ENCODE measurements around the gene GLI3.

GLI3 gene

GRCh38 chr7:42012313-42012712, 224.7 kb downstream of the GLI3 start:
- no peak for TF ChIP-seq CTCF (IDR thresholded peaks at IDR 0.05; ENCODE audit: insufficient read depth, low read length, missing control alignments)
- H3K4me3 ChIP-seq (ENCODE audit: low read depth, low read length) = no peak overlapping the region
- ChIA-PET POLR2A (interaction anchor here (0.6 kb wide), 1 partner anchor 326 kb away, joined by 3 read pairs; no protein-coding TSS in a partner anchor), CTCF (interaction anchor here (1.2 kb wide), 1 partner anchor 12 kb away, joined by 3 read pairs; no protein-coding TSS in a partner anchor)
- no peak for DNase-seq (ENCODE audit: low read depth, low spot score)

DNA sequence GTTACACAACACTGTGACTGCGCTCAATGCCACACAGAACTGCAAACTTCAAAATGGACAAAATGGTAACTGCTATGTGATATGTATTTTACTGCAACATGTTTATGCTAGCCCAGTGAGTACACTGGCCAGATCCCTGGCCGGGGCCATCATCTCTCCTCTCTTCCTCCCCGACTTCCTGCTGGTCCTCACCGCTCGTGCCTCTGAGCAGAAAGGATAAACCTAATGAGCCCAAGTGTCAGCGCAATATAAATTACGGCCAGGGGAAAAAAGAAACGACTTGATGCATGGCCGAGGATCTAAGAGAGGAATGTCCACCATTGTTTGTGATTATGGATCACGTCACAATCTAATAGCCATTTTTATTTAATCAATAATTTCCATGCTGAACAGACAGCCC, 225.2 kb downstream of the GLI3 start:
- no peak for DNase-seq (ENCODE audit: low read depth, low spot score)
- CTCF ChIA-PET = interaction anchor here (1.2 kb wide), 1 partner anchor 12 kb away, joined by 3 read pairs; no protein-coding TSS in a partner anchor
- no peak for TF ChIP-seq CTCF (IDR thresholded peaks at IDR 0.05; ENCODE audit: insufficient read depth, low read length, missing control alignments)
- POLR2A ChIA-PET = no interaction called here
- H3K4me3 ChIP-seq (ENCODE audit: low read depth, low read length) = no peak overlapping the region

- CTCF ChIA-PET = no interaction called here
Observed at GRCh38 chr7:42010751-42011150, 226.3 kb downstream of the GLI3 start.

GRCh38 chr7:42006801-42007513, 230.1 kb downstream of the GLI3 start:
- ChIA-PET POLR2A (interaction anchor here (0.6 kb wide), 1 partner anchor 150 kb away, joined by 7 read pairs; no protein-coding TSS in a partner anchor), CTCF (interaction anchor here (1.2 kb wide), 1 partner anchor 66 kb away, joined by 6 read pairs; no protein-coding TSS in a partner anchor)
- no peak for DNase-seq (ENCODE audit: low read depth, low spot score)
- TF ChIP-seq CTCF (IDR thresholded peaks at IDR 0.05; ENCODE audit: insufficient read depth, low read length, missing control alignments) = no peak
- no peak overlapping the region for H3K4me3 ChIP-seq (ENCODE audit: low read depth, low read length)

More at GRCh38 chr7:42010751-42011150, 226.3 kb downstream of the GLI3 start:
- DNase-seq (ENCODE audit: low read depth, low spot score) = no peak
- no peak for TF ChIP-seq CTCF (IDR thresholded peaks at IDR 0.05; ENCODE audit: insufficient read depth, low read length, missing control alignments)
- H3K4me3 ChIP-seq (ENCODE audit: low read depth, low read length) = no peak overlapping the region
- POLR2A ChIA-PET = no interaction called here

DNA sequence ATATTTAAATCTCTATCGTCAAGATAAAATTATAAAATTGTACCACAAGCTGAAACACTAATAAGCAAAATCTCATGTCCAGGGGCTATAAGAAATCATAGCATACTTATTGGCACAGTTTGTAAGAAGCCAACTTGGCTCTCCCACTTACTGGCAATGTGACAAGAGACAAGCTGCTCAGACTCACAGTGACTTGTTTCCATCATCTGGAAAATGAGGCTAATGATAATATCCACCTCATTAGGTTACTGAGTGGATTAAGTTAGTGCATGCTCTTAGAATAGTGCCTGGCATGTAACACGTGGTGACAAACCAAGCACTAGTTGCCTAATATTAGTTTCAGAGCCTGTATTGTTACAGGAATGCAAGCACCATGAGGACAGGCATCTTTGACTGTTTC, 234.4 kb downstream of the GLI3 start:
- no peak overlapping the region for H3K4me3 ChIP-seq (ENCODE audit: low read depth, low read length)
- POLR2A ChIA-PET = no interaction called here
- CTCF ChIA-PET = interaction anchor here (1.0 to 2.5 kb wide), 3 partner anchors 12 to 26 kb away, joined by 3 to 10 read pairs (median 3); no protein-coding TSS in a partner anchor
- no peak for TF ChIP-seq CTCF (IDR thresholded peaks at IDR 0.05; ENCODE audit: insufficient read depth, low read length, missing control alignments)
- no peak for DNase-seq (ENCODE audit: low read depth, low spot score)

- DNase-seq (ENCODE audit: low read depth, low spot score) = no peak
- ChIA-PET POLR2A (no interaction called here), CTCF (interaction anchor here (1.1 to 1.4 kb wide), 2 partner anchors 16 to 20 kb away, joined by 4 to 9 read pairs; no protein-coding TSS in a partner anchor)
- TF ChIP-seq CTCF (IDR thresholded peaks at IDR 0.05; ENCODE audit: insufficient read depth, low read length, missing control alignments) = no peak
- no peak overlapping the region for H3K4me3 ChIP-seq (ENCODE audit: low read depth, low read length)
Observed at GRCh38 chr7:41999736-42000283, 237.2 kb downstream of the GLI3 start.
